ENCODE measurements around the gene GRM3. TPM values are rescaled to one million over a fixed set of nuclear protein-coding genes. Genes with fewer than 3 reads are reported as not detected.

GRM3 gene
- total RNA-seq, 1 donor from 2014 or later: not detected

- FAIRE-seq: no peak
- Histone ChIP-seq H3K4me3 (ENCODE audit: low read depth, low read length) (no peak overlapping the region), H3K36me3 (ENCODE audit: control insufficient read depth, insufficient read depth, low read length) (no peaks in the 10 kb centered on the region), H3K27me3 (ENCODE audit: control insufficient read depth, insufficient read depth, low read length) (no peaks in the 10 kb centered on the region)
- DNase-seq (ENCODE audit: low read depth): peak; percentile 26
- TF ChIP-seq CTCF (IDR thresholded peaks at IDR 0.05; ENCODE audit: insufficient read depth, low read length, severe bottlenecking): peak; percentile 60
These were observed 261.5 kb downstream of the GRM3 start for GRCh38 chr7:86904949-86905834.

- Histone ChIP-seq H3K36me3 (ENCODE audit: control insufficient read depth, insufficient read depth, low read length) (no peaks in the 10 kb centered on the region), H3K27me3 (ENCODE audit: control insufficient read depth, insufficient read depth, low read length) (no peaks in the 10 kb centered on the region), H3K4me3 (ENCODE audit: low read depth, low read length) (no peak overlapping the region)
- FAIRE-seq (no peak), DNase-seq (ENCODE audit: low read depth) (no peak)
- TF ChIP-seq CTCF (IDR thresholded peaks at IDR 0.05; ENCODE audit: insufficient read depth, low read length, severe bottlenecking): no peak
These were observed 265.2 kb downstream of the GRM3 start for GRCh38 chr7:86908948-86909347.

GRCh38 chr7:86911659-86912058 lies 267.9 kb downstream of the GRM3 start:
- TF ChIP-seq CTCF (IDR thresholded peaks at IDR 0.05; ENCODE audit: insufficient read depth, low read length, severe bottlenecking): peak; percentile 4
- Histone ChIP-seq H3K27me3 (ENCODE audit: control insufficient read depth, insufficient read depth, low read length) (no peaks in the 10 kb centered on the region), H3K4me3 (ENCODE audit: low read depth, low read length) (no peak overlapping the region), H3K36me3 (ENCODE audit: control insufficient read depth, insufficient read depth, low read length) (no peaks in the 10 kb centered on the region)
- DNase-seq (ENCODE audit: low read depth) (no peak), FAIRE-seq (no peak)

GRCh38 chr7:86913709-86914108 lies 270.0 kb downstream of the GRM3 start:
- Histone ChIP-seq H3K4me3 (ENCODE audit: low read depth, low read length) (no peak overlapping the region), H3K27me3 (ENCODE audit: control insufficient read depth, insufficient read depth, low read length) (no peaks in the 10 kb centered on the region), H3K36me3 (ENCODE audit: control insufficient read depth, insufficient read depth, low read length) (no peaks in the 10 kb centered on the region)
- FAIRE-seq (no peak), DNase-seq (ENCODE audit: low read depth) (no peak)
- no peak for TF ChIP-seq CTCF (IDR thresholded peaks at IDR 0.05; ENCODE audit: insufficient read depth, low read length, severe bottlenecking)
